Type B pancreatic cell (in vitro differentiated cells): ENCODE results near the gene CA14. TPM values are rescaled to one million over a fixed set of nuclear protein-coding genes. Genes with fewer than 3 reads are reported as not detected.

ENCODE experiments used
- DNase-seq: peaks from one replicate; pipeline ENCODE4 v3.0.0; 2021; ENCODE audit warnings: mixed read lengths; ENCODE audit not compliant: unreplicated experiment; ENCODE audit errors: extremely low spot score
- H3K27ac Mint-ChIP-seq: 2 replicates; pipeline ENCODE4 v1.8.0; 2021; ENCODE audit warnings: mild to moderate bottlenecking, mixed read lengths
- H3K27me3 Mint-ChIP-seq: 2 replicates; pipeline ENCODE4 v1.8.0; 2021; ENCODE audit warnings: mixed read lengths
- H3K36me3 Mint-ChIP-seq: 2 replicates; pipeline ENCODE4 v1.8.0; 2021; ENCODE audit warnings: mixed read lengths
- H3K4me1 Mint-ChIP-seq: one replicate; pipeline ENCODE4 v1.8.0; 2021; ENCODE audit warnings: mixed read lengths; ENCODE audit not compliant: unreplicated experiment
- H3K4me3 Mint-ChIP-seq: 2 replicates; pipeline ENCODE4 v1.8.0; 2021; ENCODE audit warnings: mild to moderate bottlenecking, mixed read lengths
- H3K9me3 Mint-ChIP-seq: 2 replicates; pipeline ENCODE4 v1.8.0; 2021; ENCODE audit warnings: mixed read lengths
- total RNA-seq: library from RNA; stranded (reverse); gene quantifications from 2 replicates; pipeline ENCODE4 v1.2.1, GENCODE V29; 2021; ENCODE audit warnings: low replicate concordance
- TF ChIP-seq, protein P1 (sequence below): fragments of 200-600 bp; sonication (generic); conservative IDR thresholded peaks from 2 replicates; pipeline ENCODE4 v1.5.0; 2021; ENCODE audit warnings: antibody characterized with exemption, mild to moderate bottlenecking

Gene CA14
- total RNA-seq, 1 donor from 2014 or later = 42.9 TPM

DNA sequence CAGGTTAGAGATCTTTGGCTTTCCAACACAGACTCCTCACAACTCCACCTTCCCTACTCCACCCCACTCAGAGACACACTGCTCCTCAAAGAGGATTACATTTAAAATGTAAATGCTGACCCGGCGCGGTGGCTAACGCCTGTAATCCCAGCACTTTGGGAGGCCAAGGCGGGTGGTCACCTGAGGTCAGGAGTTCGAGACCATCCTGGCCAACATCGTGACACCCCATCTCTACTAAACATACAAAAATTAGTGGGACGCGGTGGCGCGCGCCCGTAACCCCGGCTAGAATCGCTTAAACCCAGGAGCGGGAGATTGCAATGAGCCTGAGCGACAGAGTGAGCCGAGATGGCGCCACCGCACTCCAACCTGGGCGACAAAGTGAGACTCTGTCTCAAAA is 19.8 kb upstream of the CA14 start:
- Mint-ChIP-seq H3K27ac (no peak overlapping the region), H3K27me3 (no peaks in the 10 kb centered on the region), H3K4me1 (peaks cover 9% of the 10 kb centered on the region), H3K36me3 (no peaks in the 10 kb centered on the region), H3K4me3 (no peak overlapping the region), H3K9me3 (no peaks in the 10 kb centered on the region)
- TF ChIP-seq, protein P1, sequence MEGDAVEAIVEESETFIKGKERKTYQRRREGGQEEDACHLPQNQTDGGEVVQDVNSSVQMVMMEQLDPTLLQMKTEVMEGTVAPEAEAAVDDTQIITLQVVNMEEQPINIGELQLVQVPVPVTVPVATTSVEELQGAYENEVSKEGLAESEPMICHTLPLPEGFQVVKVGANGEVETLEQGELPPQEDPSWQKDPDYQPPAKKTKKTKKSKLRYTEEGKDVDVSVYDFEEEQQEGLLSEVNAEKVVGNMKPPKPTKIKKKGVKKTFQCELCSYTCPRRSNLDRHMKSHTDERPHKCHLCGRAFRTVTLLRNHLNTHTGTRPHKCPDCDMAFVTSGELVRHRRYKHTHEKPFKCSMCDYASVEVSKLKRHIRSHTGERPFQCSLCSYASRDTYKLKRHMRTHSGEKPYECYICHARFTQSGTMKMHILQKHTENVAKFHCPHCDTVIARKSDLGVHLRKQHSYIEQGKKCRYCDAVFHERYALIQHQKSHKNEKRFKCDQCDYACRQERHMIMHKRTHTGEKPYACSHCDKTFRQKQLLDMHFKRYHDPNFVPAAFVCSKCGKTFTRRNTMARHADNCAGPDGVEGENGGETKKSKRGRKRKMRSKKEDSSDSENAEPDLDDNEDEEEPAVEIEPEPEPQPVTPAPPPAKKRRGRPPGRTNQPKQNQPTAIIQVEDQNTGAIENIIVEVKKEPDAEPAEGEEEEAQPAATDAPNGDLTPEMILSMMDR = no peak
- DNase-seq = peak; percentile 45

DNA sequence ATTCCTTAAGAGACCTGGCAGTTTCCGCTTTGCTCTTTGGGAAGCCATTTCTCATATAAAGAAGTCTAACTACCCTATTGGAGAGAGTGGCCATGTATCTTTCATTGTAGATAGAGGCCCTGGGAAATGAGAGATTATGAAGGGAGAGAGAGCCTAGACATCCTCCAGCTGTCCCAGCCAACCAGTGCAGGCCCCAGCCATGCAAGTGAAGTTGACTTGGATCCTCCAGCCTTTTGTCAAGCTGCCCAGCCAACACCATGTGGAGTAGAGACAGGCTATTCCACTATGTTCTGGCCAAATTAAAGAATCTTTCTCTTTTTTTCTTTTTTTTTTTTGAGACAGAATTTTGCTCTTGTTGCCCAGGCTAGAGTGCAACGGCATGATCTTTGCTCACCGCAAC is 14.6 kb upstream of the CA14 start:
- H3K27me3 Mint-ChIP-seq = no peaks in the 10 kb centered on the region
- H3K9me3 Mint-ChIP-seq = no peaks in the 10 kb centered on the region
- no peak for DNase-seq
- no peaks in the 10 kb centered on the region for H3K36me3 Mint-ChIP-seq
- H3K4me3 Mint-ChIP-seq = no peak overlapping the region
- H3K4me1 Mint-ChIP-seq = no peaks in the 10 kb centered on the region
- TF ChIP-seq, protein P1 = no peak
- H3K27ac Mint-ChIP-seq = no peak overlapping the region

DNA sequence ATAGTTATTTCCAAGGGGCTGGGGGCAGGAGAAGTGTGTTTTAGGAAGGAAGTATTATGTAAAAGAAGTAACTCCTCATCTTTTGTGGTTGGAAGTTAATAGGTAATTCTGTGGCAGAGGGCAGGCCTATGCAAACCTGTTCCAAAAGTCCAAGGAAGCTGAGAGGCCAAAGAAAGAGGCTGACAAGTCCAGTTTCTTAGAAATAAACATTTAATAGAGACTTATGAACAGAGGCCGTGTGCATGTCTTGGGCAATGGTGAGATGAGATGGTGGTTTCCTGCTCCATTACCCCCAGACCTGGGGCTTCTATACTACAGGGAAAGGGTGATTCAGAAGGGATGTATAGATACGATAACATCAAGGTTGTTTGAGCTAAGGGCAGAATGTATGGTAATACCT is 7.6 kb upstream of the CA14 start:
- TF ChIP-seq, protein P1 = no peak
- no peaks in the 10 kb centered on the region for H3K27me3 Mint-ChIP-seq
- no peaks in the 10 kb centered on the region for H3K9me3 Mint-ChIP-seq
- H3K36me3 Mint-ChIP-seq = no peaks in the 10 kb centered on the region
- DNase-seq = no peak
- no peak overlapping the region for H3K27ac Mint-ChIP-seq
- H3K4me3 Mint-ChIP-seq = no peak overlapping the region
- H3K4me1 Mint-ChIP-seq = no peaks in the 10 kb centered on the region

DNA sequence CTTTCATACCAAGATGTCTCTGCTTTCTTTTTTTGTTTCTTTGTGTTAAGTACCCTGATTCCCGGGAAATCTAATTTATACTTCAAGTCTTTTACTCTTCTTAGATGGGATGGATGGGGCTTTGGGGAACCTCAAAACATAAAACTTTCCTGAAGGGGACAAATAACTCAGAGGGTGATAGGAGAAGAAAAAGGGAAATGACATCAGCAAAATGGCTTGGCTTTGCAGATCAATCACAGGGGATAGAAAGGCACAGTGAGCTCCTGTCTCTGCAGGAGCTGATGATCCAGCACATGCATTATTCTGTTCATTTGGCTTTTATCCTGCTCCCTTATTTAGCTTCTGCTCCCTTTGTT is 1.4 kb upstream of the CA14 start:
- Mint-ChIP-seq H3K36me3 (no peaks in the 10 kb centered on the region), H3K27ac (peak overlapping the region; percentile 85), H3K9me3 (no peaks in the 10 kb centered on the region), H3K27me3 (peaks cover 10% of the 10 kb centered on the region), H3K4me3 (peak overlapping the region; percentile 86), H3K4me1 (peaks cover 45% of the 10 kb centered on the region)
- DNase-seq = no peak
- TF ChIP-seq, protein P1 = no peak

DNA sequence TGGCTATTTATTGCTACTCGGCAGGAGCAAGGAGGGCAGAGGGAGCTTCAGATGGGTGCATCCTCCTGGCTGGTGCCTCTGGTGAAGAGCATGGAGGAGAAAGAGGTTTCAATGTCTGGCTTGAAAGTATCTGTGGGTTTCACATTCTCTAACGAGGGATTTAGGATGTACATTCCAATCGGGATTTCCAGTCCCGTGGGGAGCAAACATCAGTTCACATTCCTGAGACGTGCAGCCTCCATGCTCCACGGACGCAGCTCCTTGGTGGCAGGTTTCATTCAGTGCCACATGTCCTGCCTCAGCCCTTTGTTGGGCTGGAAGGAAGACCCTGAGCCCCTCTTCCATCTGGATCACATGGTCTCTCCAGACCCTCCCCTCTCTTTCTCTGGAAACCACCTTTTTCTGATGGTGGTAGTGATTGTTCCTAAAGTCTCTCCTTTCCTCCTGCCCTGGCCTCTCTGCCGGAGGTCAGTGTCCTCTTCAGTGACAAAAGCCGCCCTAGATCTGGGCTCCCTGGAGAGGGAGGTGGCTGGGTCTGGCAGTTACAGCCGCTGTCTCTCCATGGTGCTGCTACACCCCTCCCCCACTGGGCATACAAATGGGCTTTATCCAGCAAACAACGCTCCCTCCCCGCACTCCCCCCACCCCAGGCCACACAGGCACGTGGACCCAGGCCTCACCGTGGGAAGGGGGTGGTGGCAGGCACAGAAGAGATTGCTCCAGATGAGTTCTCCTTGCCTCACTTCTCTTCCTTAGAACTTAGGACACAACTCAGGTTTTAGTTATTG is 826 bp upstream of the CA14 start:
- TF ChIP-seq, protein P1 = no peak
- no peaks in the 10 kb centered on the region for H3K9me3 Mint-ChIP-seq
- no peaks in the 10 kb centered on the region for H3K36me3 Mint-ChIP-seq
- H3K27ac Mint-ChIP-seq = peak overlapping the region; percentile 85
- H3K27me3 Mint-ChIP-seq = peaks cover 10% of the 10 kb centered on the region
- no peak for DNase-seq
- peak overlapping the region; percentile 86 for H3K4me3 Mint-ChIP-seq
- H3K4me1 Mint-ChIP-seq = peaks cover 45% of the 10 kb centered on the region
